KBM-7 (cell line): ENCODE results near the gene TRMT10B.
A peak's percentile ranks its signal among the peaks of the same experiment; 100 is the strongest.

ENCODE experiments used
- DNase-seq: peaks from one replicate; pipeline ENCODE4 v3.0.0-alpha.2; 2015
- in situ Hi-C: fragments of 300-500 bp; cut with MboI; formaldehyde crosslinking; loops from 2 replicates; pipeline ENCODE4 v1.14.3; 2020; ENCODE audit warnings: low sequenced_read_pairs, low pct_unique_long_range_greater_than_20kb, mixed read lengths

TRMT10B gene

GRCh38 chr9:37753489-37754190, at the start of gene TRMT10B:
Gene TRMT10B (plus strand): TSS chr9:37753805. CDS start chr9:37761932, 8,127 bp downstream.
- in situ Hi-C loops: no loop called here
- DNase-seq: peak; percentile 77

GRCh38 chr9:37705787-37706186, 47.8 kb upstream of the TRMT10B start:
- in situ Hi-C loops: loop anchor here (25.0 kb wide), 1 partner anchor 93 kb away; no protein-coding TSS in a partner anchor
- DNase-seq: no peak

- in situ Hi-C loops: loop anchor here (25.0 kb wide), 1 partner anchor 94 kb away; no protein-coding TSS in a partner anchor
- no peak for DNase-seq
These were observed 47.3 kb upstream of the TRMT10B start for GRCh38 chr9:37706290-37706689.

GRCh38 chr9:37707748-37708147, 45.9 kb upstream of the TRMT10B start:
- no peak for DNase-seq

GRCh38 chr9:37710046-37710445, 43.6 kb upstream of the TRMT10B start:
- in situ Hi-C loops: loop anchor here (25.0 kb wide), 1 partner anchor 98 kb away; no protein-coding TSS in a partner anchor
- peak; percentile 56 for DNase-seq

More at GRCh38 chr9:37707748-37708147, 45.9 kb upstream of the TRMT10B start:
- in situ Hi-C loops: loop anchor here (25.0 kb wide), 1 partner anchor 95 kb away; no protein-coding TSS in a partner anchor

- in situ Hi-C loops: loop anchor here (25.0 kb wide), 1 partner anchor 103 kb away; no protein-coding TSS in a partner anchor
- DNase-seq: no peak
These were observed 38.3 kb upstream of the TRMT10B start for GRCh38 chr9:37715260-37715659.

GRCh38 chr9:37715991-37716505, 37.6 kb upstream of the TRMT10B start:
- in situ Hi-C loops: loop anchor here (25.0 kb wide), 1 partner anchor 104 kb away; no protein-coding TSS in a partner anchor
- DNase-seq: no peak

GRCh38 chr9:37719526-37719925, 34.1 kb upstream of the TRMT10B start:
- DNase-seq: peak; percentile 24
- in situ Hi-C loops: loop anchor here (25.0 kb wide), 1 partner anchor 107 kb away; no protein-coding TSS in a partner anchor

GRCh38 chr9:37727013-37727412, 26.6 kb upstream of the TRMT10B start:
- in situ Hi-C loops: loop anchor here (25.0 kb wide), 2 partner anchors 360 to 660 kb away; partner anchors contain the start of gene ALDH1B1
- no peak for DNase-seq

- DNase-seq: no peak
- in situ Hi-C loops: loop anchor here (25.0 kb wide), 2 partner anchors 358 to 658 kb away; partner anchors contain the start of gene ALDH1B1
These were observed 24.1 kb upstream of the TRMT10B start for GRCh38 chr9:37729499-37729898.

- no peak for DNase-seq
- in situ Hi-C loops: loop anchor here (25.0 kb wide), 2 partner anchors 357 to 657 kb away; partner anchors contain the start of gene ALDH1B1
These were observed 23.3 kb upstream of the TRMT10B start for GRCh38 chr9:37730256-37730655.

GRCh38 chr9:37730839-37731238, 22.8 kb upstream of the TRMT10B start:
- in situ Hi-C loops: loop anchor here (25.0 kb wide), 2 partner anchors 356 to 656 kb away; partner anchors contain the start of gene ALDH1B1

GRCh38 chr9:37732086-37732741, 21.4 kb upstream of the TRMT10B start:
- in situ Hi-C loops: loop anchor here (25.0 kb wide), 2 partner anchors 355 to 655 kb away; partner anchors contain the start of gene ALDH1B1
- DNase-seq: no peak

More at GRCh38 chr9:37730839-37731238, 22.8 kb upstream of the TRMT10B start:
- DNase-seq: no peak

- in situ Hi-C loops: loop anchor here (25.0 kb wide), 2 partner anchors 354 to 654 kb away; partner anchors contain the start of gene ALDH1B1
- no peak for DNase-seq
These were observed 20.7 kb upstream of the TRMT10B start for GRCh38 chr9:37732952-37733351.

- no peak for DNase-seq
- in situ Hi-C loops: loop anchor here (25.0 kb wide), 2 partner anchors 348 to 648 kb away; partner anchors contain the start of gene ALDH1B1
These were observed 14.4 kb upstream of the TRMT10B start for GRCh38 chr9:37739222-37739621.

GRCh38 chr9:37740128-37740527, 13.5 kb upstream of the TRMT10B start:
- in situ Hi-C loops: loop anchor here (25.0 kb wide), 2 partner anchors 347 to 647 kb away; partner anchors contain the start of gene ALDH1B1
- DNase-seq: no peak

GRCh38 chr9:37740631-37741328, 12.8 kb upstream of the TRMT10B start:
- in situ Hi-C loops: loop anchor here (25.0 kb wide), 2 partner anchors 347 to 647 kb away; partner anchors contain the start of gene ALDH1B1
- no peak for DNase-seq

GRCh38 chr9:37745970-37746369, 7.6 kb upstream of the TRMT10B start:
- in situ Hi-C loops: loop anchor here (25.0 kb wide), 2 partner anchors 341 to 641 kb away; partner anchors contain the start of gene ALDH1B1
- DNase-seq: no peak
